ENCODE results near the gene MAD1L1.

The MAD1L1 gene

DNA sequence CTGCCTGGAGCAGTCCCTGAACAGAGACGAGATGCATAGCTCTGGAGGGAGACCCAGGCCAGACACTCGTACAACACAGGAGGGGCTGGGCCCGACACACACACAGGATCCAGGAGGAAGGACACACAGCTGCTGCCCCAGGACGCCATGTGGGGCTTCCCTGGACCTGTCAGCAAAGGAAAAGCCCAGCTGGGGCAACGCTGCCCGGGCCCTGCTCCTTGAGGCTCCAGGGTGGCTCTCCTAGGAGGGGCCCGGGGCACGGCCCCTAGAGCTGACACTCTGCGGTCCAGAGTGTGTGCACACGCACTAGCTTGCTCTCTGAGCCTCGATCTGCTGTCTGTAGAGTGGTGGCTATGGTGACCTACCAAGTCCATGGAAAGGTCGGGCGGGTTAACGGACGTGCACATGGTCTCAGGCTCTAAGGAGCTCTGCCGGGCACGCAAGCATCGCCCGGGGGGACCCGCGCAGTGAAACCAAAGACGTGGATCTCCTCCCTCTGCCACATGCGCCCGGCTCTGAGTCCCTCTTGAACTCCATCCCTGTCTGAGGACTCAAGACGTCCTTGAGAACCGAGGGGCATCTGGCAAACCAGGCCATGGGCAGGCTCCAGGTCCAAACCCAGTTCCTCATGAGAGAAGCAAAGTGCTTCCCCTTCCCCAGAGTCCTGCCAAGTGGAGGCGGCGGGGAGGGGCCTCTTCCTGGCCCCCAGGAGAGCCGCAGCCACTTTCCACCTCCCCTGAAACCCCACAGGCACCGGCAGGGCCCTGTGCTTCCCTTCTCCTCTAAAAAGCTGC, 283.7 kb downstream of the MAD1L1 start (continued):
- no peak for TF ChIP-seq ZNF311 (tag by site-specific recombination; IDR thresholded peaks at IDR 0.05; ENCODE audit: borderline replicate concordance)
- TF ChIP-seq ZNF792 (tag by site-specific recombination; IDR thresholded peaks at IDR 0.05), result no peak
- no peak for TF ChIP-seq ZNF112 (tag by site-specific recombination; IDR thresholded peaks at IDR 0.05)
- TF ChIP-seq KLF7 (tag by site-specific recombination; IDR thresholded peaks at IDR 0.05; ENCODE audit: borderline replicate concordance), result no peak
- TF ChIP-seq ZNF2 (tag by site-specific recombination; IDR thresholded peaks at IDR 0.05), result no peak
- TF ChIP-seq ZNF701 (tag by site-specific recombination; IDR thresholded peaks at IDR 0.05), result no peak

- Histone ChIP-seq H3K4me1 (ENCODE audit: control insufficient read depth, insufficient read depth, low read length) (no peaks in the 10 kb centered on the region), H3K36me3 (ENCODE audit: control insufficient read depth in 2 of 2, insufficient read depth in 1 of 2, low read length in 2 of 2) (no peaks in the 10 kb centered on the region), H3K4me3 (ENCODE audit: low read depth, low read length) (no peak overlapping the region), H3K27ac (ENCODE audit: extremely low read depth, low read depth, low read length) (no peak overlapping the region), H3K9me3 (ENCODE audit: control insufficient read depth, insufficient read depth, low read depth, low read length) (no peaks in the 10 kb centered on the region)
- no peak for TF ChIP-seq GLI2 (tag by site-specific recombination; IDR thresholded peaks at IDR 0.05; ENCODE audit: borderline replicate concordance, low read depth)
- TF ChIP-seq ZNF404 (tag by site-specific recombination; IDR thresholded peaks at IDR 0.05), result no peak
- TF ChIP-seq OSR2 (tag by site-specific recombination; IDR thresholded peaks at IDR 0.05), result no peak
- no peak for TF ChIP-seq ZNF501 (tag by site-specific recombination; IDR thresholded peaks at IDR 0.05)
- TF ChIP-seq, protein P1, sequence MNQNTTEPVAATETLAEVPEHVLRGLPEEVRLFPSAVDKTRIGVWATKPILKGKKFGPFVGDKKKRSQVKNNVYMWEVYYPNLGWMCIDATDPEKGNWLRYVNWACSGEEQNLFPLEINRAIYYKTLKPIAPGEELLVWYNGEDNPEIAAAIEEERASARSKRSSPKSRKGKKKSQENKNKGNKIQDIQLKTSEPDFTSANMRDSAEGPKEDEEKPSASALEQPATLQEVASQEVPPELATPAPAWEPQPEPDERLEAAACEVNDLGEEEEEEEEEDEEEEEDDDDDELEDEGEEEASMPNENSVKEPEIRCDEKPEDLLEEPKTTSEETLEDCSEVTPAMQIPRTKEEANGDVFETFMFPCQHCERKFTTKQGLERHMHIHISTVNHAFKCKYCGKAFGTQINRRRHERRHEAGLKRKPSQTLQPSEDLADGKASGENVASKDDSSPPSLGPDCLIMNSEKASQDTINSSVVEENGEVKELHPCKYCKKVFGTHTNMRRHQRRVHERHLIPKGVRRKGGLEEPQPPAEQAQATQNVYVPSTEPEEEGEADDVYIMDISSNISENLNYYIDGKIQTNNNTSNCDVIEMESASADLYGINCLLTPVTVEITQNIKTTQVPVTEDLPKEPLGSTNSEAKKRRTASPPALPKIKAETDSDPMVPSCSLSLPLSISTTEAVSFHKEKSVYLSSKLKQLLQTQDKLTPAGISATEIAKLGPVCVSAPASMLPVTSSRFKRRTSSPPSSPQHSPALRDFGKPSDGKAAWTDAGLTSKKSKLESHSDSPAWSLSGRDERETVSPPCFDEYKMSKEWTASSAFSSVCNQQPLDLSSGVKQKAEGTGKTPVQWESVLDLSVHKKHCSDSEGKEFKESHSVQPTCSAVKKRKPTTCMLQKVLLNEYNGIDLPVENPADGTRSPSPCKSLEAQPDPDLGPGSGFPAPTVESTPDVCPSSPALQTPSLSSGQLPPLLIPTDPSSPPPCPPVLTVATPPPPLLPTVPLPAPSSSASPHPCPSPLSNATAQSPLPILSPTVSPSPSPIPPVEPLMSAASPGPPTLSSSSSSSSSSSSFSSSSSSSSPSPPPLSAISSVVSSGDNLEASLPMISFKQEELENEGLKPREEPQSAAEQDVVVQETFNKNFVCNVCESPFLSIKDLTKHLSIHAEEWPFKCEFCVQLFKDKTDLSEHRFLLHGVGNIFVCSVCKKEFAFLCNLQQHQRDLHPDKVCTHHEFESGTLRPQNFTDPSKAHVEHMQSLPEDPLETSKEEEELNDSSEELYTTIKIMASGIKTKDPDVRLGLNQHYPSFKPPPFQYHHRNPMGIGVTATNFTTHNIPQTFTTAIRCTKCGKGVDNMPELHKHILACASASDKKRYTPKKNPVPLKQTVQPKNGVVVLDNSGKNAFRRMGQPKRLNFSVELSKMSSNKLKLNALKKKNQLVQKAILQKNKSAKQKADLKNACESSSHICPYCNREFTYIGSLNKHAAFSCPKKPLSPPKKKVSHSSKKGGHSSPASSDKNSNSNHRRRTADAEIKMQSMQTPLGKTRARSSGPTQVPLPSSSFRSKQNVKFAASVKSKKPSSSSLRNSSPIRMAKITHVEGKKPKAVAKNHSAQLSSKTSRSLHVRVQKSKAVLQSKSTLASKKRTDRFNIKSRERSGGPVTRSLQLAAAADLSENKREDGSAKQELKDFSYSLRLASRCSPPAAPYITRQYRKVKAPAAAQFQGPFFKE (tag by site-specific recombination; IDR thresholded peaks at IDR 0.05; ENCODE audit: borderline replicate concordance), result no peak
- no peak for TF ChIP-seq ZNF596 (tag by site-specific recombination; IDR thresholded peaks at IDR 0.05)
- no peak for TF ChIP-seq ZNF223 (tag by site-specific recombination; IDR thresholded peaks at IDR 0.05)
- no peak for TF ChIP-seq ZNF37A (tag by site-specific recombination; IDR thresholded peaks at IDR 0.05)
- no peak for TF ChIP-seq ZNF426 (tag by site-specific recombination; IDR thresholded peaks at IDR 0.05)
- no peak for TF ChIP-seq REPIN1 (tag by site-specific recombination; IDR thresholded peaks at IDR 0.05; ENCODE audit: low read depth)
- TF ChIP-seq ZNF302 (tag by site-specific recombination; IDR thresholded peaks at IDR 0.05; ENCODE audit: low read depth), result no peak
- CTCF ChIA-PET, result no interaction called here
- POLR2A ChIA-PET, result no interaction called here
These were observed 284.4 kb downstream of the MAD1L1 start for GRCh38 chr7:1948301-1948796.

DNA sequence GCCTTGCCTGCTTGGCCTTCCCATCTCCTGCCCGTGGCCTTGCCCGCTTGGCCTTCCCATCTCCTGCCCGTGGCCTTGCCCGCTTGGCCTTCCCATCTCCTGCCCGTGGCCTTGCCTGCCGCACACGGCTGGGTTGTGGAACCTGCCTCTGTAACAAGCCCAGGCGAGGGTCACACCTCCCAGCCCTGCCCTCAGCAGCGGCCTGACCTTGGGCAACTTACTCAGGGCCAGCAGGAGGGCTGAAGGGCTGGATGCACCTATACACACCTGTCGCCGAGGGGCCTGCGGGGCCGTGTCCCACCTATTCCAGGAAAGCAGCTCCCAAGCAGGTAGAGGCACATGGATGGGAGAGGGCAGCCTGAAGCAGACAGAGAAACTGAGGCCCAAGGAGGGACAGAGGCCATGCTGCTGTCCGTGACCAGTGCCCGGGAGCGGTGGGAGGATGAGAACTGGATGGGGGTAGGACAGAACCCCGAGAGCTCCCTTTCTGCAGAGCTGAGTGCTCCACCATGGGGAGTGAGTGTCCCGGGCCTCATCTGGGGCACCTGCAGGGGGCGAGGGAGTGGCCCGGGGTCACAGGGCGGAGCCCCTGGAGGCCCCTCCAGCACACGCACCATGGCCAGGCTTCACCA, 285.0 kb downstream of the MAD1L1 start:
- Histone ChIP-seq H3K9me3 (ENCODE audit: control insufficient read depth, insufficient read depth, low read depth, low read length) (no peaks in the 10 kb centered on the region), H3K27ac (ENCODE audit: extremely low read depth, low read depth, low read length) (no peak overlapping the region), H3K36me3 (ENCODE audit: control insufficient read depth in 2 of 2, insufficient read depth in 1 of 2, low read length in 2 of 2) (no peaks in the 10 kb centered on the region), H3K4me3 (ENCODE audit: low read depth, low read length) (no peak overlapping the region), H3K4me1 (ENCODE audit: control insufficient read depth, insufficient read depth, low read length) (no peaks in the 10 kb centered on the region)
- ChIA-PET CTCF (no interaction called here), POLR2A (no interaction called here)
- TF ChIP-seq, protein P2, sequence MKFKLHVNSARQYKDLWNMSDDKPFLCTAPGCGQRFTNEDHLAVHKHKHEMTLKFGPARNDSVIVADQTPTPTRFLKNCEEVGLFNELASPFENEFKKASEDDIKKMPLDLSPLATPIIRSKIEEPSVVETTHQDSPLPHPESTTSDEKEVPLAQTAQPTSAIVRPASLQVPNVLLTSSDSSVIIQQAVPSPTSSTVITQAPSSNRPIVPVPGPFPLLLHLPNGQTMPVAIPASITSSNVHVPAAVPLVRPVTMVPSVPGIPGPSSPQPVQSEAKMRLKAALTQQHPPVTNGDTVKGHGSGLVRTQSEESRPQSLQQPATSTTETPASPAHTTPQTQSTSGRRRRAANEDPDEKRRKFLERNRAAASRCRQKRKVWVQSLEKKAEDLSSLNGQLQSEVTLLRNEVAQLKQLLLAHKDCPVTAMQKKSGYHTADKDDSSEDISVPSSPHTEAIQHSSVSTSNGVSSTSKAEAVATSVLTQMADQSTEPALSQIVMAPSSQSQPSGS (tag by site-specific recombination; IDR thresholded peaks at IDR 0.05; ENCODE audit: low read depth), result no peak
- TF ChIP-seq SCRT2 (tag by site-specific recombination; IDR thresholded peaks at IDR 0.05), result peak; percentile 38; the same call in 1 of the 2 replicates

All from HEK293 (cell line).